OCI-LY1 (cell line): ENCODE measurements around the gene MYO18B.

Source experiments
- CTCF ChIP-seq: fragments of 200-600 bp; sonication (generic), shearing (Covaris generic); IDR thresholded peaks from 2 replicates; pipeline ENCODE4 v1.5.1; 2017; ENCODE audit warnings: mild to moderate bottlenecking, antibody characterized with exemption, low read length, moderate library complexity, mixed read lengths
- EZH2 ChIP-seq: fragments of 200-600 bp; sonication (generic), shearing (Covaris generic); IDR thresholded peaks from 2 replicates; pipeline ENCODE4 v1.8.0; 2017; ENCODE audit warnings: borderline replicate concordance, mixed run types, mild to moderate bottlenecking, antibody characterized with exemption, low read length, moderate library complexity, mixed read lengths

- no peak for TF ChIP-seq CTCF
- no peak for TF ChIP-seq EZH2
Measured at GRCh38 chr22:26016916-26017315, 274.9 kb downstream of the MYO18B start.
